ENCODE measurements around the gene SNRNP40.
"Not testable (repeated sequence)": the region's sequence is repeated elsewhere in the genome, so short reads cannot be mapped to it uniquely, and the experiment has no call there.

The SNRNP40 gene

GRCh38 chr1:31263408-31263807 is 33.2 kb downstream of the SNRNP40 start:
- no peak overlapping the region for H3K9ac ChIP-seq (ENCODE audit: low read length)
- H3K9me3 ChIP-seq (ENCODE audit: insufficient read depth, low read length), result no peaks in the 10 kb centered on the region
- no peaks in the 10 kb centered on the region for H4K20me1 ChIP-seq (ENCODE audit: low read depth, low read length)
- no peaks in the 10 kb centered on the region for H3K9me2 ChIP-seq (replicated peaks; ENCODE audit: insufficient read depth, low read length)
- no peaks in the 10 kb centered on the region for H3F3A ChIP-seq (ENCODE audit: insufficient read depth)
- no peak overlapping the region for H3K4me2 ChIP-seq (ENCODE audit: low read depth, low read length, poor library complexity, severe bottlenecking)
- no peak overlapping the region for H2AFZ ChIP-seq (ENCODE audit: low read depth, low read length, severe bottlenecking)
- TF ChIP-seq, protein P1, sequence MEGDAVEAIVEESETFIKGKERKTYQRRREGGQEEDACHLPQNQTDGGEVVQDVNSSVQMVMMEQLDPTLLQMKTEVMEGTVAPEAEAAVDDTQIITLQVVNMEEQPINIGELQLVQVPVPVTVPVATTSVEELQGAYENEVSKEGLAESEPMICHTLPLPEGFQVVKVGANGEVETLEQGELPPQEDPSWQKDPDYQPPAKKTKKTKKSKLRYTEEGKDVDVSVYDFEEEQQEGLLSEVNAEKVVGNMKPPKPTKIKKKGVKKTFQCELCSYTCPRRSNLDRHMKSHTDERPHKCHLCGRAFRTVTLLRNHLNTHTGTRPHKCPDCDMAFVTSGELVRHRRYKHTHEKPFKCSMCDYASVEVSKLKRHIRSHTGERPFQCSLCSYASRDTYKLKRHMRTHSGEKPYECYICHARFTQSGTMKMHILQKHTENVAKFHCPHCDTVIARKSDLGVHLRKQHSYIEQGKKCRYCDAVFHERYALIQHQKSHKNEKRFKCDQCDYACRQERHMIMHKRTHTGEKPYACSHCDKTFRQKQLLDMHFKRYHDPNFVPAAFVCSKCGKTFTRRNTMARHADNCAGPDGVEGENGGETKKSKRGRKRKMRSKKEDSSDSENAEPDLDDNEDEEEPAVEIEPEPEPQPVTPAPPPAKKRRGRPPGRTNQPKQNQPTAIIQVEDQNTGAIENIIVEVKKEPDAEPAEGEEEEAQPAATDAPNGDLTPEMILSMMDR (IDR thresholded peaks at IDR 0.05; ENCODE audit: insufficient read depth, low read length, poor library complexity, severe bottlenecking), result no peak
- TF ChIP-seq EZH2phosphoT487 (conservative IDR thresholded peaks at IDR 0.05; ENCODE audit: low read length), result no peak
- no peaks in the 10 kb centered on the region for H3K27me3 ChIP-seq (ENCODE audit: low read length)
- H3K27ac ChIP-seq (ENCODE audit: low read depth, low read length), result no peak overlapping the region
- no peak overlapping the region for H3K4me3 ChIP-seq (ENCODE audit: insufficient read depth, low read length, poor library complexity, severe bottlenecking)
- no peaks in the 10 kb centered on the region for H3K79me2 ChIP-seq (ENCODE audit: insufficient read depth, low read length)
- peaks cover 42% of the 10 kb centered on the region for H3K36me3 ChIP-seq (ENCODE audit: low read length)

DNA sequence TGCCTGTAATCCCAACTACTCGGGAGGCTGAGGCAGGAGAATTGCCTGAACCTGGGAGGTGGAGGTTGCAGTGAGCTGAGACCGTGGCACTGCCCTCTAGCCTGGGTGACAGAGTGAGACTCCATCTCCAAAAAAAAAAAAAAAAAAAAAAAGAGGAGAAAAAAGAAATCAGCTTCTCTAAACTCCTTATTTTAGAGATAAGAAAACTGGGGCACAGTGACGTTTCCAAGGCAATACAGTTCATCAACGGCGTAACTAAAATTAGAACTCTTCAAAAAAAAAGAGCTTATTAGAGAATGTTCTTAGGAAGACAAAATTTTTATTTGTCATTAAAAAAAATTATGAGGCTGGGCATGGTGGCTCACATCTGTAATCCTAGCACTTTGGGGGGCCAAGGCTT is 34.2 kb downstream of the SNRNP40 start:
- not testable (repeated sequence) for H4K20me1 ChIP-seq (ENCODE audit: low read depth, low read length); H3K4me3 ChIP-seq (ENCODE audit: insufficient read depth, low read length, poor library complexity, severe bottlenecking); H3K27ac ChIP-seq (ENCODE audit: low read depth, low read length); H3K79me2 ChIP-seq (ENCODE audit: insufficient read depth, low read length); H3K4me2 ChIP-seq (ENCODE audit: low read depth, low read length, poor library complexity, severe bottlenecking); H3F3A ChIP-seq (ENCODE audit: insufficient read depth); H3K9me3 ChIP-seq (ENCODE audit: insufficient read depth, low read length); H2AFZ ChIP-seq (ENCODE audit: low read depth, low read length, severe bottlenecking); H3K9ac ChIP-seq (ENCODE audit: low read length); H3K27me3 ChIP-seq (ENCODE audit: low read length); H3K9me2 ChIP-seq (replicated peaks; ENCODE audit: insufficient read depth, low read length)
- H3K36me3 ChIP-seq (ENCODE audit: low read length), result peaks cover 40% of the 10 kb centered on the region

- Histone ChIP-seq H2AFZ (ENCODE audit: low read depth, low read length, severe bottlenecking) (no peak overlapping the region), H3K9me2 (replicated peaks; ENCODE audit: insufficient read depth, low read length) (no peaks in the 10 kb centered on the region), H4K20me1 (ENCODE audit: low read depth, low read length) (no peaks in the 10 kb centered on the region), H3K27ac (ENCODE audit: low read depth, low read length) (no peak overlapping the region), H3K36me3 (ENCODE audit: low read length) (peaks cover 38% of the 10 kb centered on the region), H3K9ac (ENCODE audit: low read length) (no peak overlapping the region), H3K9me3 (ENCODE audit: insufficient read depth, low read length) (no peaks in the 10 kb centered on the region), H3K4me3 (ENCODE audit: insufficient read depth, low read length, poor library complexity, severe bottlenecking) (no peak overlapping the region), H3F3A (ENCODE audit: insufficient read depth) (no peaks in the 10 kb centered on the region), H3K4me2 (ENCODE audit: low read depth, low read length, poor library complexity, severe bottlenecking) (no peak overlapping the region), H3K79me2 (ENCODE audit: insufficient read depth, low read length) (no peaks in the 10 kb centered on the region), H3K27me3 (ENCODE audit: low read length) (no peaks in the 10 kb centered on the region)
- TF ChIP-seq, protein P1 (IDR thresholded peaks at IDR 0.05; ENCODE audit: insufficient read depth, low read length, poor library complexity, severe bottlenecking), result no peak
- no peak for TF ChIP-seq EZH2phosphoT487 (conservative IDR thresholded peaks at IDR 0.05; ENCODE audit: low read length)
These were observed 34.7 kb downstream of the SNRNP40 start for GRCh38 chr1:31261916-31262315.

DNA sequence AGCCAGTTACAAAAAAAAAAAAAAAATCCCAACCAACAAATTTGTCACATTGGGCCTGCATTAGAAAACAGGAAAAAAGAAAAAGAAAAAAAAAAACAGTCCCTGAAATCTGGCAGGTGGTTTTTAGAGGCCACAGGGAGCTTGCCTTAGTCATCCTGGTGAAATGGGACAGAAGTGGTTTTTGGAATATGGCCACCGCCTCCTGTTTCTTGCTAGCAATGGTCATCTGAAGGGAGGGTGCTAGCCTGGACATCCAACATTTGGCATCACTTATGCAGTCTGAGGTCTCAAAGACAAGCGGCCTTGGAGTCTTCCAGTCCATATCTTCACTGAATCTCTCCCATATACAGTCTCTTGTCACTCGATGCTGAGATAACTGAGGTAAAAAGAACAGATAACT is 36.8 kb downstream of the SNRNP40 start:
- no peaks in the 10 kb centered on the region for H3F3A ChIP-seq (ENCODE audit: insufficient read depth)
- H3K4me2 ChIP-seq (ENCODE audit: low read depth, low read length, poor library complexity, severe bottlenecking), result no peak overlapping the region
- no peaks in the 10 kb centered on the region for H3K79me2 ChIP-seq (ENCODE audit: insufficient read depth, low read length)
- no peaks in the 10 kb centered on the region for H3K9me3 ChIP-seq (ENCODE audit: insufficient read depth, low read length)
- no peak overlapping the region for H3K27ac ChIP-seq (ENCODE audit: low read depth, low read length)
- H2AFZ ChIP-seq (ENCODE audit: low read depth, low read length, severe bottlenecking), result no peak overlapping the region
- H3K4me3 ChIP-seq (ENCODE audit: insufficient read depth, low read length, poor library complexity, severe bottlenecking), result no peak overlapping the region
- H3K36me3 ChIP-seq (ENCODE audit: low read length), result peaks cover 32% of the 10 kb centered on the region
- no peak for TF ChIP-seq EZH2phosphoT487 (conservative IDR thresholded peaks at IDR 0.05; ENCODE audit: low read length)
- TF ChIP-seq, protein P1 (IDR thresholded peaks at IDR 0.05; ENCODE audit: insufficient read depth, low read length, poor library complexity, severe bottlenecking), result no peak
- H3K9ac ChIP-seq (ENCODE audit: low read length), result no peak overlapping the region
- no peaks in the 10 kb centered on the region for H3K27me3 ChIP-seq (ENCODE audit: low read length)
- no peaks in the 10 kb centered on the region for H4K20me1 ChIP-seq (ENCODE audit: low read depth, low read length)
- no peaks in the 10 kb centered on the region for H3K9me2 ChIP-seq (replicated peaks; ENCODE audit: insufficient read depth, low read length)
